ENCODE results near the gene PCBP3. TPM values are rescaled to one million over a fixed set of nuclear protein-coding genes. Genes with fewer than 3 reads are reported as not detected.

PCBP3 gene
- total RNA-seq, 2 experiments from 2014 or later: 3.4 to 3.8 TPM

DNA sequence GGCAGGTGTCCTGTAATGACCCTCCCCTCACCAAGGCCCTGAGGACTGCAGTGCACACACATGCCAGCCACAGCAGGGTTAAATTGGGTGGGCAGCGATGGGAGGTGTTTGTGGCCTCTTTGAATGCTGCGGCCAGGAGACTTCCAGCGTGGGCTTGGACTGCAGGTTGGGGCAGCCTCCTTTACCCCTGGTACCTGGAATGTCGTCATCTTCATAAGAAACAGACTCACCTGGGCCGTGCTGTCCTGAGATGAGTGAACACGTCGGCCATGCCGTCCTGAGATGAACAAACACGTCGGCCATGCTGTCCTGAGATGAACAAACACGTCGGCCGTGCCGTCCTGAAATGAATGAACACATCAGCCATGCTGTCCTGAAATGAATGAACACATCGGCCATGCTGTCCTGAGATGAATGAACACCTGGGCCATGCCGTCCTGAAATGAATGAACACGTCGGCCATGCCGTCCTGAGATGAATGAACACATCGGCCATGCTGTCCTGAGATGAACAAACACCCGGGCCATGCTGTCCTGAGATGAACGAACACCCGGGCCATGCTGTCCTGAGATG, 288.0 kb downstream of the PCBP3 start:
- TF ChIP-seq, protein P1, sequence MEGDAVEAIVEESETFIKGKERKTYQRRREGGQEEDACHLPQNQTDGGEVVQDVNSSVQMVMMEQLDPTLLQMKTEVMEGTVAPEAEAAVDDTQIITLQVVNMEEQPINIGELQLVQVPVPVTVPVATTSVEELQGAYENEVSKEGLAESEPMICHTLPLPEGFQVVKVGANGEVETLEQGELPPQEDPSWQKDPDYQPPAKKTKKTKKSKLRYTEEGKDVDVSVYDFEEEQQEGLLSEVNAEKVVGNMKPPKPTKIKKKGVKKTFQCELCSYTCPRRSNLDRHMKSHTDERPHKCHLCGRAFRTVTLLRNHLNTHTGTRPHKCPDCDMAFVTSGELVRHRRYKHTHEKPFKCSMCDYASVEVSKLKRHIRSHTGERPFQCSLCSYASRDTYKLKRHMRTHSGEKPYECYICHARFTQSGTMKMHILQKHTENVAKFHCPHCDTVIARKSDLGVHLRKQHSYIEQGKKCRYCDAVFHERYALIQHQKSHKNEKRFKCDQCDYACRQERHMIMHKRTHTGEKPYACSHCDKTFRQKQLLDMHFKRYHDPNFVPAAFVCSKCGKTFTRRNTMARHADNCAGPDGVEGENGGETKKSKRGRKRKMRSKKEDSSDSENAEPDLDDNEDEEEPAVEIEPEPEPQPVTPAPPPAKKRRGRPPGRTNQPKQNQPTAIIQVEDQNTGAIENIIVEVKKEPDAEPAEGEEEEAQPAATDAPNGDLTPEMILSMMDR (IDR thresholded peaks at IDR 0.05): no peak
- CTCF ChIA-PET: no interaction called here
- no peak overlapping the region for H3K4me3 Mint-ChIP-seq
- peaks cover 0 to 16% of the 10 kb centered on the region in 2 experiments for H3K9me3 ChIP-seq (ENCODE audit: control insufficient read depth in 1 of 2, insufficient read depth in 1 of 2, low read length in 2 of 2)
- H3K27ac Mint-ChIP-seq: no peak overlapping the region
- H3K9me3 Mint-ChIP-seq: no peaks in the 10 kb centered on the region
- H3K4me3 ChIP-seq (ENCODE audit: low read length): no peak overlapping the region
- H3K27ac ChIP-seq (ENCODE audit: low read depth in 1 of 2, low read length in 2 of 2): no peak overlapping the region
- POLR2A ChIA-PET: no interaction called here
- no peaks in the 10 kb centered on the region for H3K27me3 Mint-ChIP-seq
- no peak for ATAC-seq (ENCODE audit: poor library complexity)
- peaks cover 4% of the 10 kb centered on the region for H3K4me1 ChIP-seq (ENCODE audit: insufficient read depth, low read length)
- no peaks in the 10 kb centered on the region for H3K36me3 ChIP-seq (ENCODE audit: insufficient read depth, low read length)
- H3K27me3 ChIP-seq (ENCODE audit: control insufficient read depth in 1 of 2, insufficient read depth in 2 of 2, low read length in 2 of 2): no peaks in the 10 kb centered on the region
- no peak for DNase-seq
- intact Hi-C loops (cut with DNase I, micrococcal nuclease): no loop called here
- no peaks in the 10 kb centered on the region for H3K36me3 Mint-ChIP-seq (ENCODE audit: low read depth)
- H3K4me1 Mint-ChIP-seq (ENCODE audit: low read depth): no peaks in the 10 kb centered on the region

GRCh38 chr21:45932922-45933502, 289.5 kb downstream of the PCBP3 start:
- Histone ChIP-seq H3K4me1 (ENCODE audit: insufficient read depth, low read length) (peaks cover 4% of the 10 kb centered on the region), H3K27me3 (ENCODE audit: control insufficient read depth in 1 of 2, insufficient read depth in 2 of 2, low read length in 2 of 2) (no peaks in the 10 kb centered on the region), H3K4me3 (ENCODE audit: low read length) (no peak overlapping the region), H3K36me3 (ENCODE audit: insufficient read depth, low read length) (no peaks in the 10 kb centered on the region), H3K27ac (ENCODE audit: low read depth in 1 of 2, low read length in 2 of 2) (no peak overlapping the region), H3K9me3 (ENCODE audit: control insufficient read depth in 1 of 2, insufficient read depth in 1 of 2, low read length in 2 of 2) (peaks cover 0 to 8% of the 10 kb centered on the region in 2 experiments)
- no peaks in the 10 kb centered on the region for H3K36me3 Mint-ChIP-seq (ENCODE audit: low read depth)
- DNase-seq: no peak
- H3K27ac Mint-ChIP-seq: no peak overlapping the region
- intact Hi-C loops (cut with DNase I, micrococcal nuclease): no loop called here
- H3K4me3 Mint-ChIP-seq: no peak overlapping the region
- ATAC-seq (ENCODE audit: poor library complexity): no peak
- TF ChIP-seq, protein P1 (IDR thresholded peaks at IDR 0.05): no peak
- POLR2A ChIA-PET: no interaction called here
- H3K4me1 Mint-ChIP-seq (ENCODE audit: low read depth): no peaks in the 10 kb centered on the region
- H3K27me3 Mint-ChIP-seq: no peaks in the 10 kb centered on the region
- CTCF ChIA-PET: no interaction called here
- H3K9me3 Mint-ChIP-seq: no peaks in the 10 kb centered on the region

DNA sequence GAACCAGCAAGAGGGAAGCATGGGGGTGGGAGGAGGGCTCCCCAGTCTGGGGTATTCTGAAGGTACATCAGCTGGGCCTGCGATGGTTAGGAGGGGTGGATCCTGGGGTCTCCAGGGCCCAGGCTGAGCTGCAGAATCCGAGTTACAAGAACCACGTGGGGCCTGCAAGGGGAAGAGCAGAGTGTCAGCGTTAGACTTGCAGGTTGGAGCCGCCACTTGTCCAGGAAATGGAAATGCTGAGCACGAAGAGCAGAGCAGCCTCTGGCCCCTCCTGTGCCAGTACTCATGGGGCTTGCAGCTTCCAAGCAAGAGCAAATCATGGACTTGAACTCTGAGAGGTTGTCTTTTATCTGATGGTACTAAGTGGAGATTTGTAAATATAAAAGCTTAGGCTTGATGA, 290.6 kb downstream of the PCBP3 start:
- H3K9me3 Mint-ChIP-seq: no peaks in the 10 kb centered on the region
- ATAC-seq (ENCODE audit: poor library complexity): no peak
- H3K27me3 ChIP-seq (ENCODE audit: control insufficient read depth in 1 of 2, insufficient read depth in 2 of 2, low read length in 2 of 2): no peaks in the 10 kb centered on the region
- no peak overlapping the region for H3K4me3 Mint-ChIP-seq
- no peaks in the 10 kb centered on the region for H3K36me3 ChIP-seq (ENCODE audit: insufficient read depth, low read length)
- H3K27ac Mint-ChIP-seq: no peak overlapping the region
- no peaks in the 10 kb centered on the region for H3K27me3 Mint-ChIP-seq
- H3K4me1 ChIP-seq (ENCODE audit: insufficient read depth, low read length): peaks cover 4% of the 10 kb centered on the region
- CTCF ChIA-PET: no interaction called here
- peaks cover 0 to 8% of the 10 kb centered on the region in 2 experiments for H3K9me3 ChIP-seq (ENCODE audit: control insufficient read depth in 1 of 2, insufficient read depth in 1 of 2, low read length in 2 of 2)
- intact Hi-C loops (cut with DNase I, micrococcal nuclease): no loop called here
- POLR2A ChIA-PET: no interaction called here
- no peak overlapping the region for H3K4me3 ChIP-seq (ENCODE audit: low read length)
- H3K27ac ChIP-seq (ENCODE audit: low read depth in 1 of 2, low read length in 2 of 2): no peak overlapping the region
- H3K36me3 Mint-ChIP-seq (ENCODE audit: low read depth): no peaks in the 10 kb centered on the region
- no peaks in the 10 kb centered on the region for H3K4me1 Mint-ChIP-seq (ENCODE audit: low read depth)
- DNase-seq: no peak
- TF ChIP-seq, protein P1 (IDR thresholded peaks at IDR 0.05): no peak

All from CD4-positive, alpha-beta T cell (primary cell).